ENCODE results near the gene PHF11. TPM values are rescaled to one million over a fixed set of nuclear protein-coding genes. Genes with fewer than 3 reads are reported as not detected.
A peak's percentile ranks its signal among the peaks of the same experiment; 100 is the strongest.

The PHF11 gene
- total RNA-seq, 2 donors from 2014 or later, result 98.9 to 145 TPM

GRCh38 chr13:49512578-49512977 is 16.8 kb downstream of the PHF11 start:
- no peak for DNase-seq
- Mint-ChIP-seq H3K4me3 (no peak overlapping the region), H3K27me3 (ENCODE audit: low read depth) (no peaks in the 10 kb centered on the region), H3K27ac (peak overlapping the region; percentile 59), H3K9me3 (no peaks in the 10 kb centered on the region), H3K4me1 (ENCODE audit: low read depth) (no peaks in the 10 kb centered on the region), H3K36me3 (ENCODE audit: insufficient read depth in 2 of 2) (peaks cover 19 to 22% of the 10 kb centered on the region in 2 donors)
- ATAC-seq (replicated peaks in 1 of 2), result no peak

GRCh38 chr13:49516467-49516866 is 20.7 kb downstream of the PHF11 start:
- H3K27ac Mint-ChIP-seq, result peak overlapping the region; percentile 76
- no peaks in the 10 kb centered on the region for H3K27me3 Mint-ChIP-seq (ENCODE audit: low read depth)

GRCh38 chr13:49517461-49517860 is 21.7 kb downstream of the PHF11 start:
- Mint-ChIP-seq H3K27me3 (ENCODE audit: low read depth) (no peaks in the 10 kb centered on the region), H3K27ac (peak overlapping the region; percentile 76), H3K9me3 (no peaks in the 10 kb centered on the region), H3K4me3 (no peak overlapping the region), H3K36me3 (ENCODE audit: insufficient read depth in 2 of 2) (peaks cover 13 to 18% of the 10 kb centered on the region in 2 donors), H3K4me1 (ENCODE audit: low read depth) (no peaks in the 10 kb centered on the region)
- ATAC-seq (replicated peaks in 1 of 2) (no peak), DNase-seq (no peak)

More at GRCh38 chr13:49516467-49516866, 20.7 kb downstream of the PHF11 start:
- H3K4me3 Mint-ChIP-seq, result no peak overlapping the region
- H3K9me3 Mint-ChIP-seq, result no peaks in the 10 kb centered on the region
- no peaks in the 10 kb centered on the region for H3K4me1 Mint-ChIP-seq (ENCODE audit: low read depth)
- DNase-seq (no peak), ATAC-seq (replicated peaks in 1 of 2) (no peak)
- peaks cover 13 to 18% of the 10 kb centered on the region in 2 donors for H3K36me3 Mint-ChIP-seq (ENCODE audit: insufficient read depth in 2 of 2)

GRCh38 chr13:49521224-49521623 is 25.5 kb downstream of the PHF11 start:
- Mint-ChIP-seq H3K27ac (peak overlapping the region; percentile 60), H3K4me1 (ENCODE audit: low read depth) (no peaks in the 10 kb centered on the region), H3K9me3 (no peaks in the 10 kb centered on the region), H3K27me3 (ENCODE audit: low read depth) (no peaks in the 10 kb centered on the region), H3K36me3 (ENCODE audit: insufficient read depth in 2 of 2) (peaks cover 4 to 12% of the 10 kb centered on the region in 2 donors), H3K4me3 (no peak overlapping the region)
- ATAC-seq (replicated peaks in 1 of 2) (no peak), DNase-seq (no peak)

GRCh38 chr13:49524740-49525501 is 29.2 kb downstream of the PHF11 start:
- Mint-ChIP-seq H3K36me3 (ENCODE audit: insufficient read depth in 2 of 2) (peaks cover 1 to 2% of the 10 kb centered on the region in 2 donors), H3K27ac (peak overlapping the region; percentile 24), H3K4me3 (no peak overlapping the region), H3K4me1 (ENCODE audit: low read depth) (peaks cover 1% of the 10 kb centered on the region), H3K27me3 (ENCODE audit: low read depth) (no peaks in the 10 kb centered on the region), H3K9me3 (no peaks in the 10 kb centered on the region)
- no peak for ATAC-seq (replicated peaks in 1 of 2)
- no peak for DNase-seq

- H3K9me3 Mint-ChIP-seq, result no peaks in the 10 kb centered on the region
- H3K27ac Mint-ChIP-seq, result no peak overlapping the region
- no peak overlapping the region for H3K4me3 Mint-ChIP-seq
- H3K27me3 Mint-ChIP-seq (ENCODE audit: low read depth), result no peaks in the 10 kb centered on the region
- DNase-seq (no peak), ATAC-seq (replicated peaks in 1 of 2) (no peak)
- peaks cover 4% of the 10 kb centered on the region in 2 donors for H3K36me3 Mint-ChIP-seq (ENCODE audit: insufficient read depth in 2 of 2)
- H3K4me1 Mint-ChIP-seq (ENCODE audit: low read depth), result peaks cover 4% of the 10 kb centered on the region
These were observed 31.4 kb downstream of the PHF11 start for GRCh38 chr13:49527123-49527522.

GRCh38 chr13:49528161-49528560 is 32.4 kb downstream of the PHF11 start:
- peak overlapping the region; percentile 24 for H3K27ac Mint-ChIP-seq
- ATAC-seq (replicated peaks in 1 of 2) (no peak), DNase-seq (no peak)
- H3K4me1 Mint-ChIP-seq (ENCODE audit: low read depth), result peaks cover 4% of the 10 kb centered on the region
- peaks cover 4% of the 10 kb centered on the region in 2 donors for H3K36me3 Mint-ChIP-seq (ENCODE audit: insufficient read depth in 2 of 2)
- H3K9me3 Mint-ChIP-seq, result no peaks in the 10 kb centered on the region
- no peak overlapping the region for H3K4me3 Mint-ChIP-seq
- no peaks in the 10 kb centered on the region for H3K27me3 Mint-ChIP-seq (ENCODE audit: low read depth)

- ATAC-seq (replicated peaks in 1 of 2), result no peak
- peaks cover 4 to 6% of the 10 kb centered on the region in 2 donors for H3K36me3 Mint-ChIP-seq (ENCODE audit: insufficient read depth in 2 of 2)
- peak overlapping the region; percentile 18 for H3K27ac Mint-ChIP-seq
- no peak for DNase-seq
- no peak overlapping the region for H3K4me3 Mint-ChIP-seq
- H3K9me3 Mint-ChIP-seq, result no peaks in the 10 kb centered on the region
- H3K4me1 Mint-ChIP-seq (ENCODE audit: low read depth), result peaks cover 4% of the 10 kb centered on the region
- H3K27me3 Mint-ChIP-seq (ENCODE audit: low read depth), result no peaks in the 10 kb centered on the region
These were observed 34.7 kb downstream of the PHF11 start for GRCh38 chr13:49530457-49530856.

- ATAC-seq (replicated peaks in 1 of 2) (no peak), DNase-seq (no peak)
- no peak overlapping the region for H3K4me3 Mint-ChIP-seq
- H3K4me1 Mint-ChIP-seq (ENCODE audit: low read depth), result peaks cover 4% of the 10 kb centered on the region
- peaks cover 4% of the 10 kb centered on the region in 2 donors for H3K36me3 Mint-ChIP-seq (ENCODE audit: insufficient read depth in 2 of 2)
- no peaks in the 10 kb centered on the region for H3K27me3 Mint-ChIP-seq (ENCODE audit: low read depth)
- no peaks in the 10 kb centered on the region for H3K9me3 Mint-ChIP-seq
- peak overlapping the region; percentile 82 for H3K27ac Mint-ChIP-seq
These were observed 36.8 kb downstream of the PHF11 start for GRCh38 chr13:49532593-49532992.

- peak overlapping the region; percentile 82 for H3K27ac Mint-ChIP-seq
- H3K4me3 Mint-ChIP-seq, result no peak overlapping the region
- peaks cover 4% of the 10 kb centered on the region in 2 donors for H3K36me3 Mint-ChIP-seq (ENCODE audit: insufficient read depth in 2 of 2)
- peaks cover 4% of the 10 kb centered on the region for H3K4me1 Mint-ChIP-seq (ENCODE audit: low read depth)
- H3K9me3 Mint-ChIP-seq, result no peaks in the 10 kb centered on the region
- ATAC-seq (replicated peaks in 1 of 2) (peak in 1 of 2 donors; percentile 42), DNase-seq (no peak)
- H3K27me3 Mint-ChIP-seq (ENCODE audit: low read depth), result no peaks in the 10 kb centered on the region
These were observed 37.3 kb downstream of the PHF11 start for GRCh38 chr13:49533011-49533410.

- Mint-ChIP-seq H3K4me3 (no peak overlapping the region), H3K27ac (no peak overlapping the region), H3K27me3 (ENCODE audit: low read depth) (no peaks in the 10 kb centered on the region), H3K36me3 (ENCODE audit: insufficient read depth in 2 of 2) (peaks cover 4% of the 10 kb centered on the region in 2 donors), H3K4me1 (ENCODE audit: low read depth) (peaks cover 4% of the 10 kb centered on the region), H3K9me3 (no peaks in the 10 kb centered on the region)
- DNase-seq (no peak), ATAC-seq (replicated peaks in 1 of 2) (no peak)
These were observed 38.0 kb downstream of the PHF11 start for GRCh38 chr13:49533591-49534269.

- no peak for DNase-seq
- Mint-ChIP-seq H3K27ac (no peak overlapping the region), H3K27me3 (ENCODE audit: low read depth) (no peaks in the 10 kb centered on the region), H3K4me3 (no peak overlapping the region), H3K36me3 (ENCODE audit: insufficient read depth in 2 of 2) (peaks cover 2 to 11% of the 10 kb centered on the region in 2 donors), H3K9me3 (no peaks in the 10 kb centered on the region), H3K4me1 (ENCODE audit: low read depth) (peaks cover 19% of the 10 kb centered on the region)
- no peak for ATAC-seq (replicated peaks in 1 of 2)
These were observed 40.6 kb downstream of the PHF11 start for GRCh38 chr13:49536144-49536873.

GRCh38 chr13:49538404-49538803 is 42.7 kb downstream of the PHF11 start:
- Mint-ChIP-seq H3K36me3 (ENCODE audit: insufficient read depth in 2 of 2) (peaks cover 2 to 14% of the 10 kb centered on the region in 2 donors), H3K27ac (no peak overlapping the region)

More at GRCh38 chr13:49538404-49538803, 42.7 kb downstream of the PHF11 start:
- Mint-ChIP-seq H3K27me3 (ENCODE audit: low read depth) (no peaks in the 10 kb centered on the region), H3K9me3 (no peaks in the 10 kb centered on the region), H3K4me1 (ENCODE audit: low read depth) (peaks cover 19% of the 10 kb centered on the region), H3K4me3 (no peak overlapping the region)
- ATAC-seq (replicated peaks in 1 of 2), result no peak
- no peak for DNase-seq

Data from activated T-cell treated with anti-CD3 and anti-CD28 coated beads, Interleukin-2, amount 50 U/mL, for 72 hours (primary cell).